Mesenchymal stem cell (in vitro differentiated cells and primary cell): Measurements from ENCODE around the gene ADRM1.
A peak's percentile ranks its signal among the peaks of the same experiment; 100 is the strongest.

ENCODE experiments used
- DNase-seq: peaks from one replicate; pipeline ENCODE4 v3.0.0-alpha.2; 2013
- H2AFZ ChIP-seq: one replicate; pipeline ENCODE4 v1.6.1; 2013; ENCODE audit warnings: low read depth, mild to moderate bottlenecking, control low read depth, inconsistent platforms, low read length, moderate library complexity
- H2AK5ac ChIP-seq: 2 replicates; pipeline ENCODE4 v1.6.1; 2013; ENCODE audit warnings: low read length, moderate library complexity, mild to moderate bottlenecking, inconsistent platforms; ENCODE audit not compliant: severe bottlenecking
- H2BK120ac ChIP-seq: one replicate; pipeline ENCODE4 v1.6.1; 2013; ENCODE audit warnings: low read depth, mild to moderate bottlenecking, inconsistent platforms, low read length, moderate library complexity
- H2BK12ac ChIP-seq, 2 experiments: one replicate each; pipeline ENCODE4 v1.6.1; 2013; ENCODE audit warnings: inconsistent platforms in 2 of 2, low read length in 2 of 2, mild to moderate bottlenecking in 2 of 2, moderate library complexity in 2 of 2, control low read depth in 1 of 2
- H2BK15ac ChIP-seq: one replicate; pipeline ENCODE4 v1.6.1; 2013; ENCODE audit warnings: mild to moderate bottlenecking, low read depth, inconsistent platforms; ENCODE audit not compliant: poor library complexity, severe bottlenecking
- H2BK5ac ChIP-seq: 2 replicates; pipeline ENCODE4 v1.6.1; 2013; ENCODE audit warnings: low read depth, mild to moderate bottlenecking, low read length, control low read depth, inconsistent platforms; ENCODE audit not compliant: poor library complexity, severe bottlenecking
- H3K14ac ChIP-seq, 2 experiments: one replicate each; pipeline ENCODE4 v1.6.1; 2013; ENCODE audit warnings: inconsistent platforms in 2 of 2, low read length in 2 of 2, control low read depth in 1 of 2, mild to moderate bottlenecking in 1 of 2, moderate library complexity in 1 of 2
- H3K18ac ChIP-seq, 2 experiments: one replicate each; pipeline ENCODE4 v1.6.1; 2013; ENCODE audit warnings: inconsistent platforms in 2 of 2, low read length in 2 of 2, control low read depth in 1 of 2, low read depth in 1 of 2, mild to moderate bottlenecking in 1 of 2
- H3K23ac ChIP-seq, 2 experiments: one replicate each; pipeline ENCODE4 v1.6.1; 2013; ENCODE audit warnings: inconsistent platforms in 2 of 2, low read length in 2 of 2, mild to moderate bottlenecking in 2 of 2, moderate library complexity in 2 of 2, control low read depth in 1 of 2
- H3K27ac ChIP-seq: 2 replicates; pipeline ENCODE4 v1.5.1; 2013; ENCODE audit warnings: mild to moderate bottlenecking, moderate library complexity, low read length, control low read depth, inconsistent platforms; ENCODE audit not compliant: poor library complexity, severe bottlenecking
- H3K27me3 ChIP-seq, 2 experiments: 2 replicates each; pipeline versions ENCODE4 v1.6.1 to v1.7.0; 2013; ENCODE audit warnings: low read length in 2 of 2, mild to moderate bottlenecking in 2 of 2, moderate library complexity in 2 of 2, control low read depth in 1 of 2, inconsistent platforms in 1 of 2; ENCODE audit not compliant: control insufficient read depth in 1 of 2, insufficient read depth in 1 of 2
- H3K36me3 ChIP-seq, 2 experiments: 2 replicates each; pipeline versions ENCODE4 v1.6.1 to v1.7.0; 2013; ENCODE audit warnings: low read length in 2 of 2, control low read depth in 1 of 2, inconsistent platforms in 1 of 2, low read depth in 1 of 2, mild to moderate bottlenecking in 1 of 2; ENCODE audit not compliant: insufficient read depth in 2 of 2, control insufficient read depth in 1 of 2
- H3K4ac ChIP-seq, 2 experiments: one replicate each; pipeline ENCODE4 v1.6.1; 2013; ENCODE audit warnings: inconsistent platforms in 2 of 2, low read length in 2 of 2, mild to moderate bottlenecking in 2 of 2, moderate library complexity in 2 of 2, control low read depth in 1 of 2, low read depth in 1 of 2
- H3K4me1 ChIP-seq: 2 replicates; pipeline ENCODE4 v1.6.1; 2013; ENCODE audit warnings: low read depth, low read length, control low read depth; ENCODE audit not compliant: control insufficient read depth, insufficient read depth
- H3K4me2 ChIP-seq: 2 replicates; pipeline ENCODE4 v1.6.1; 2013; ENCODE audit warnings: low read length, mild to moderate bottlenecking, inconsistent platforms; ENCODE audit not compliant: poor library complexity, severe bottlenecking
- H3K4me3 ChIP-seq, 2 experiments: 2 replicates each; pipeline versions ENCODE4 v1.5.1 to v1.7.0; 2013; ENCODE audit warnings: low read length in 2 of 2, mild to moderate bottlenecking in 2 of 2, control low read depth in 1 of 2, low read depth in 1 of 2; ENCODE audit not compliant: insufficient read depth in 1 of 2
- H3K79me1 ChIP-seq: replicated peaks from 2 replicates; pipeline ENCODE4 v1.6.1; 2013; ENCODE audit warnings: mild to moderate bottlenecking, control low read depth, low read length, inconsistent platforms; ENCODE audit not compliant: poor library complexity, severe bottlenecking
- H3K9ac ChIP-seq: 2 replicates; pipeline ENCODE4 v1.7.0; 2013; ENCODE audit warnings: mild to moderate bottlenecking, low read length, moderate library complexity
- H3K9me3 ChIP-seq: 2 replicates; pipeline ENCODE4 v1.7.0; 2013; ENCODE audit warnings: mild to moderate bottlenecking, low read length; ENCODE audit not compliant: control insufficient read depth
- H4K8ac ChIP-seq: one replicate; pipeline ENCODE4 v1.6.1; 2013; ENCODE audit warnings: inconsistent platforms, mild to moderate bottlenecking, low read length, moderate library complexity
- H4K91ac ChIP-seq: one replicate; pipeline ENCODE4 v1.6.1; 2013; ENCODE audit warnings: mild to moderate bottlenecking, low read length, inconsistent platforms
- WGBS: methylation state at CpG from one replicate; pipeline ENCODE4 v1.1.7; 2013; ENCODE audit warnings: mixed read lengths; 5-methylcytosine and 5-hydroxymethylcytosine counted together

The ADRM1 gene

DNA sequence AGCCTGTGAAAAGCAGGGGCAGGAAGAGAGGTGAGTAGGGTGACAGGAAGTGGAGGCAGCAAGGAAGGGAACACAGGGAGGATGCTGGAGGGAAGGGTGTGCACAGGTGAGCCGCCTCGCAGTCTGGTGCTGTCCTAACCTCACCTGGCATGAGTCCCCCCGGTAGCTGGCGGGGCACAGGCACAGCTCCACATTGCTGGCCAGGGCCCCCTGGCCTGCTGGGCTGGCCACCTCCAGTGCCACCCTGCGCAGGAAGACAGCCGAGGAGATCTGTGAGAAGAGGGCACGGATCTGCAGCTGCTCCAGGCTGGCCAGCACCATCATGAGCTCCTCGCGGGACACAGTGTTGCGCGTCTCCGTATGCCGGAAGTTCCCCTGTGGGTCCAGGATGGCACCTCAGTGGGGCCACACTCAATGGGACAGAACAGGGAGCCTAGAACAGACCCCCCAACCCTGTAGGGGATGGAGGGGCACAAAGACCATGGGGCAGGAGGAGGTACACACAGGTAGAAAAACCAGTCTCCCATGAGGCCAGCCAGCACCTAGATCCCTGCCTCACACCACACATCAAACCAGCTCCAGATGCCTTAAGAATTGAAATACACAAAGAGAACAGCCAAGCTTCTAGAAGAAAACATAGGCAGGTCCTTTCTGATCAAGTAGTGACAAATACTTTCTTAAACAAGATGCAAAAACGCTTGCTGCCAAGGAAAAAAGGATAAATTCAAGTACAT, 22.5 kb downstream of the ADRM1 start:
- Histone ChIP-seq H4K8ac (no peak overlapping the region), H3K14ac (no peak overlapping the region), H3K4me3 (peak overlapping the region in 1 of 2 experiments; percentile 1), H3K18ac (no peak overlapping the region), H3K9me3 (no peaks in the 10 kb centered on the region), H3K79me1 (peaks cover 49% of the 10 kb centered on the region), H2BK120ac (no peak overlapping the region), H2BK15ac (no peak overlapping the region), H3K27me3 (no peaks in the 10 kb centered on the region), H4K91ac (no peak overlapping the region), H3K36me3 (peaks cover 44 to 100% of the 10 kb centered on the region in 2 experiments), H2AK5ac (no peak overlapping the region), H2AFZ (no peak overlapping the region), H3K27ac (no peak overlapping the region), H3K4ac (no peak overlapping the region), H3K23ac (no peak overlapping the region), H2BK12ac (no peak overlapping the region), H3K4me1 (peaks cover 6% of the 10 kb centered on the region), H3K4me2 (no peak overlapping the region), H3K9ac (no peak overlapping the region), H2BK5ac (no peak overlapping the region)
- no peak for DNase-seq
- 90% methylated on average over 14 of the region's 14 CpGs for WGBS

DNA sequence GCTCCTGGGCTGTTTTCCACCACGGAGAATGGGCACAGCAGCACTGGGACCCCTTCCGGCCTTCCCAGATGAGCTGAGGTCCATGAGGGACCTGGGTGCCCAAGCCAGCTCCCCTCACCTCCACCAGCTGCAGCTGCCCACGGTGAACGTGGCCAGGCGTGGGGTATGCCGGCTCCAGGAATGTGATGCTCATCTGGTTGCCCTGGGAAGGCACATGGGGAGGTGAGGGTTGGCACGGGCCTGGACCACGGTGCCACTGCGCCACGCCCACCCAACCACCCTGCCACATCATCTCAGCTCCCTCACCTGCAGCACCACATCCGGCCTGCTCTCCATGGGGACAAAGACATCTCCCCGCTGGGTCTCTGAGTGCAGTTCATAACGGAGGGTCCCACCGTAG, 23.8 kb downstream of the ADRM1 start:
- Histone ChIP-seq H3K4ac (no peak overlapping the region), H4K8ac (no peak overlapping the region), H3K23ac (no peak overlapping the region), H3K14ac (no peak overlapping the region), H2AK5ac (no peak overlapping the region), H2BK12ac (no peak overlapping the region), H3K9me3 (no peaks in the 10 kb centered on the region), H3K27ac (no peak overlapping the region), H3K18ac (no peak overlapping the region), H2AFZ (no peak overlapping the region), H3K4me3 (no peak overlapping the region), H3K36me3 (peaks cover 52 to 100% of the 10 kb centered on the region in 2 experiments), H2BK15ac (no peak overlapping the region), H4K91ac (peak overlapping the region; percentile 37), H3K4me2 (no peak overlapping the region), H3K27me3 (no peaks in the 10 kb centered on the region), H2BK120ac (no peak overlapping the region), H3K4me1 (peaks cover 3% of the 10 kb centered on the region), H2BK5ac (no peak overlapping the region), H3K79me1 (peaks cover 50% of the 10 kb centered on the region), H3K9ac (no peak overlapping the region)
- 97% methylated on average over 10 of the region's 14 CpGs for WGBS
- DNase-seq: no peak

DNA sequence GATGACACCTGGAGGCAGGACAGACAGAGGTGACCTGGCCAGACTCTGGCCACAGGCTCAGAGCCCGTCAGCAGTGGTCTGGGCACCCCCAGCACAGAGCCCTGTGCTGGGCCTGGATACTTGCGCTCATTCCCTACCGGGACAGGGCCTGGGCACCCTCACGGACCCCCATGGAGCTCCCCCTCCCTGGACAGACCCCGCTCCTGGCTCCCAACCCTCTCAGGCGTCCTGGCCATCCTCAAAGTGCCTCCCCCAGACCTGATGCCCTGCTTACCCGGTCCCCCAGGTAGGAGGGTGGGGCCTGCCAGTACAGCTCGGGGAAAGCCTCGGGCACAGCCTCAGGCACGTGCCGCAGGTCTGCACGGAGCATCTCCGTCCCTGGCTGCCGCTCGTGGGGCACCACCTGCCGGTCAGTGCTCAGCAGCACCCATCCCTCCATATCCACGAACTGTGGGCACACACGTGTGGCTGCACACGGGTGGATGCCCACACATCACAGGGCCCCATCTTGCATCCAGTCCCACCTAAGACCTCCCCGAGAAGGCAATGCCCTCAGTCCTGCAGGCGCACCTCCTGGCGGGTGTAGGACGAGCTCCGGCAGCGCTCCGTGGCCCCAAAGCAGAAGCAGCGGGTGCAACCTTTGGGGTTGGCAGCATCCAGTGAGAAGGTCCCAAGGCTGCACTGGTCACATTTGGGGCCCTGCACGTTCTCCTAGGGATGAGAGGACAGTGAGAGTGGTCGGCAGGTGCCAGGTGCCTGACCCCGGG, 24.3 kb downstream of the ADRM1 start:
- Histone ChIP-seq H3K4me2 (no peak overlapping the region), H4K8ac (no peak overlapping the region), H3K27ac (no peak overlapping the region), H3K23ac (no peak overlapping the region), H2BK15ac (no peak overlapping the region), H3K36me3 (peaks cover 51 to 100% of the 10 kb centered on the region in 2 experiments), H3K18ac (no peak overlapping the region), H3K9me3 (no peaks in the 10 kb centered on the region), H3K9ac (no peak overlapping the region), H2AFZ (no peak overlapping the region), H2BK120ac (no peak overlapping the region), H2BK12ac (no peak overlapping the region), H2AK5ac (no peak overlapping the region), H3K27me3 (no peaks in the 10 kb centered on the region), H3K79me1 (peaks cover 52% of the 10 kb centered on the region), H2BK5ac (no peak overlapping the region), H3K4me1 (peaks cover 3% of the 10 kb centered on the region), H4K91ac (no peak overlapping the region), H3K4me3 (no peak overlapping the region), H3K14ac (no peak overlapping the region), H3K4ac (no peak overlapping the region)
- no peak for DNase-seq
- WGBS: 87% methylated on average over 30 of the region's 30 CpGs

DNA sequence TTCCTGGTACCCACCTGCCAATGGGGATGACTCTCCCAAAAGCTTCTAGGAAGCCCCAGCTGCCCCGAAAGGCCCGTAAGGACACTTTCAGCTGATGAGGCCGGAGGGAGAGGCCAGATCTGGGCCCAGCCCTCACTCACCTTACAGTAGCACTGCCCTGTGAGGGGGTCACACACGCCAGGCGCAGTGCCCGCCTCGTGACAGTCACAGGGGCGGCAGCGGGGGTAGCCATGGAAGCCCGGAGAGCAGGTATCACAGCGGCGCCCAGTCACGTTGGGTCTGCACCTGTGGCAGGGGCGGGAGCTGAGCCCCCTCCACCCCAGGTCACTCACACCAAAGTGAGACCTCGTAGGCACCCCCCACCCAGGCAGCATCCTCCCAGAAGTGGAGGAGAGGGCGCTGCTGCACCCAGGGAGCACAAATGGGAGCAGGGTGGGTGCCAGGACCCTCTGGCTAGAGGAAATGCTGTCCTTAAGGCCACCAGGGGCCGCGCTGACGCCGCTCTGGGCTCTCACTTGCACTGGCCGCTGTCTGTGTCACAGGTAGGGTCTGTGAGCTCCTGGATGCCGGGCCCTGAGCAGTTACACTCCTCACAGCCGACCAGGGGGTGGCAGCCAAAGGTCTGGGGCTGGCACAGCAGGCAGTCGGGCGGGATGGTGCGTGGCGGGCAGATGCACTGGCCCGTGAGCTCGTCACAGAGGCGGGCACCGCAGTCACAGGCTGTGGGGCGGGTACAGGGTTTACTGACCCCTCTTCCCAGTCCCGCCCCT, 25.1 kb downstream of the ADRM1 start:
- H3K9me3 ChIP-seq: no peaks in the 10 kb centered on the region
- no peak overlapping the region for H3K23ac ChIP-seq
- H3K27ac ChIP-seq: no peak overlapping the region
- H3K4me1 ChIP-seq: peaks cover 3% of the 10 kb centered on the region
- H3K4me2 ChIP-seq: no peak overlapping the region
- H3K9ac ChIP-seq: no peak overlapping the region
- no peak overlapping the region for H4K8ac ChIP-seq
- no peak overlapping the region for H3K14ac ChIP-seq
- H3K18ac ChIP-seq: no peak overlapping the region
- WGBS: 92% methylated on average over 32 of the region's 33 CpGs
- no peaks in the 10 kb centered on the region for H3K27me3 ChIP-seq
- H2AFZ ChIP-seq: no peak overlapping the region
- H2AK5ac ChIP-seq: no peak overlapping the region
- no peak overlapping the region for H2BK120ac ChIP-seq
- H3K79me1 ChIP-seq: peaks cover 60% of the 10 kb centered on the region
- H4K91ac ChIP-seq: no peak overlapping the region
- H2BK15ac ChIP-seq: no peak overlapping the region
- H2BK5ac ChIP-seq: no peak overlapping the region
- no peak overlapping the region for H3K4me3 ChIP-seq
- no peak overlapping the region for H2BK12ac ChIP-seq
- peaks cover 55 to 100% of the 10 kb centered on the region in 2 experiments for H3K36me3 ChIP-seq
- no peak for DNase-seq
- H3K4ac ChIP-seq: peak overlapping the region in 1 of 2 experiments; percentile 9
